HG03103 (cell line): ENCODE data around the gene FNDC3B.
A peak's percentile ranks its signal among the peaks of the same experiment; 100 is the strongest.

ENCODE experiments used
- ATAC-seq: cut with Tn5 transposase; IDR thresholded peaks from one replicate; pipeline ENCODE4 v1.9.1; 2021; ENCODE audit warnings: low read depth; ENCODE audit not compliant: unreplicated experiment

FNDC3B gene

GRCh38 chr3:172147113-172147818, 107.9 kb downstream of the FNDC3B start:
- ATAC-seq: no peak

GRCh38 chr3:172148241-172148640, 108.9 kb downstream of the FNDC3B start:
- no peak for ATAC-seq

- ATAC-seq: no peak
Observed at GRCh38 chr3:172148702-172149565, 109.6 kb downstream of the FNDC3B start.

GRCh38 chr3:172150268-172150667, 110.9 kb downstream of the FNDC3B start:
- ATAC-seq: no peak

- no peak for ATAC-seq
Observed at GRCh38 chr3:172150913-172151650, 111.7 kb downstream of the FNDC3B start.

- ATAC-seq: no peak
Observed at GRCh38 chr3:172151651-172152649, 112.6 kb downstream of the FNDC3B start.

- no peak for ATAC-seq
Observed at GRCh38 chr3:172152874-172153273, 113.5 kb downstream of the FNDC3B start.

- ATAC-seq: peak; percentile 56
Observed at GRCh38 chr3:172153335-172153861, 114.0 kb downstream of the FNDC3B start.

- ATAC-seq: peak; percentile 66
Observed at GRCh38 chr3:172154768-172155664, 115.6 kb downstream of the FNDC3B start.

GRCh38 chr3:172155897-172156585, 116.7 kb downstream of the FNDC3B start:
- ATAC-seq: no peak

- ATAC-seq: no peak
Observed at GRCh38 chr3:172156586-172156955, 117.2 kb downstream of the FNDC3B start.

- no peak for ATAC-seq
Observed at GRCh38 chr3:172157564-172158258, 118.3 kb downstream of the FNDC3B start.

GRCh38 chr3:172158741-172159140, 119.4 kb downstream of the FNDC3B start:
- no peak for ATAC-seq

GRCh38 chr3:172159376-172159775, 120.0 kb downstream of the FNDC3B start:
- no peak for ATAC-seq

- ATAC-seq: no peak
Observed at GRCh38 chr3:172159962-172160538, 120.7 kb downstream of the FNDC3B start.

- ATAC-seq: no peak
Observed at GRCh38 chr3:172161133-172161789, 121.9 kb downstream of the FNDC3B start.

GRCh38 chr3:172161959-172162358, 122.6 kb downstream of the FNDC3B start:
- ATAC-seq: no peak
